Measurements from ENCODE around the gene ZSCAN10. TPM values are rescaled to one million over a fixed set of nuclear protein-coding genes. Genes with fewer than 3 reads are reported as not detected.

Gene ZSCAN10
- total and polyA plus RNA-seq, 2 of the 13 experiments (the other 11 are each of a cell fraction or from before 2014, with no cell fraction given), result not detected

- TF ChIP-seq, protein P1, sequence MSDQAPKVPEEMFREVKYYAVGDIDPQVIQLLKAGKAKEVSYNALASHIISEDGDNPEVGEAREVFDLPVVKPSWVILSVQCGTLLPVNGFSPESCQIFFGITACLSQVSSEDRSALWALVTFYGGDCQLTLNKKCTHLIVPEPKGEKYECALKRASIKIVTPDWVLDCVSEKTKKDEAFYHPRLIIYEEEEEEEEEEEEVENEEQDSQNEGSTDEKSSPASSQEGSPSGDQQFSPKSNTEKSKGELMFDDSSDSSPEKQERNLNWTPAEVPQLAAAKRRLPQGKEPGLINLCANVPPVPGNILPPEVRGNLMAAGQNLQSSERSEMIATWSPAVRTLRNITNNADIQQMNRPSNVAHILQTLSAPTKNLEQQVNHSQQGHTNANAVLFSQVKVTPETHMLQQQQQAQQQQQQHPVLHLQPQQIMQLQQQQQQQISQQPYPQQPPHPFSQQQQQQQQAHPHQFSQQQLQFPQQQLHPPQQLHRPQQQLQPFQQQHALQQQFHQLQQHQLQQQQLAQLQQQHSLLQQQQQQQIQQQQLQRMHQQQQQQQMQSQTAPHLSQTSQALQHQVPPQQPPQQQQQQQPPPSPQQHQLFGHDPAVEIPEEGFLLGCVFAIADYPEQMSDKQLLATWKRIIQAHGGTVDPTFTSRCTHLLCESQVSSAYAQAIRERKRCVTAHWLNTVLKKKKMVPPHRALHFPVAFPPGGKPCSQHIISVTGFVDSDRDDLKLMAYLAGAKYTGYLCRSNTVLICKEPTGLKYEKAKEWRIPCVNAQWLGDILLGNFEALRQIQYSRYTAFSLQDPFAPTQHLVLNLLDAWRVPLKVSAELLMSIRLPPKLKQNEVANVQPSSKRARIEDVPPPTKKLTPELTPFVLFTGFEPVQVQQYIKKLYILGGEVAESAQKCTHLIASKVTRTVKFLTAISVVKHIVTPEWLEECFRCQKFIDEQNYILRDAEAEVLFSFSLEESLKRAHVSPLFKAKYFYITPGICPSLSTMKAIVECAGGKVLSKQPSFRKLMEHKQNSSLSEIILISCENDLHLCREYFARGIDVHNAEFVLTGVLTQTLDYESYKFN (CRISPR knock-in tag; conservative IDR thresholded peaks at IDR 0.05), result no peak
- TF ChIP-seq ZNF644 (CRISPR knock-in tag; IDR thresholded peaks at IDR 0.05; ENCODE audit: low read depth), result peak; percentile 55; the same call in 1 of the 2 replicates
- no peak for TF ChIP-seq ZNF205 (CRISPR knock-in tag; IDR thresholded peaks at IDR 0.05)
- 0 out of 2 replicates have a peak, but pooled peaks have one; percentile 27 for TF ChIP-seq ZFP90 (CRISPR knock-in tag; IDR thresholded peaks at IDR 0.05; ENCODE audit: borderline replicate concordance)
- no peak for TF ChIP-seq ZKSCAN5 (CRISPR knock-in tag; IDR thresholded peaks at IDR 0.05)
- 0 out of 2 replicates have a peak, but pooled peaks have one; percentile 26 for TF ChIP-seq MIER2 (CRISPR knock-in tag; IDR thresholded peaks at IDR 0.05)
- 0 out of 2 replicates have a peak, but pooled peaks have one; percentile 40 for TF ChIP-seq ZMYM2 (CRISPR knock-in tag; IDR thresholded peaks at IDR 0.05)
- TF ChIP-seq NCOA1 (CRISPR knock-in tag; IDR thresholded peaks at IDR 0.05), result no peak
- no peak for TF ChIP-seq SATB2 (CRISPR knock-in tag; IDR thresholded peaks at IDR 0.05)
- peak; percentile 21; the same call in 1 of the 2 replicates for TF ChIP-seq ZNF605 (CRISPR knock-in tag; IDR thresholded peaks at IDR 0.05)
- TF ChIP-seq RXRB (CRISPR knock-in tag; IDR thresholded peaks at IDR 0.05; ENCODE audit: borderline replicate concordance), result 0 out of 2 replicates have a peak, but pooled peaks have one; percentile 23
- no peak for TF ChIP-seq SKI (IDR thresholded peaks at IDR 0.05; ENCODE audit: partially characterized antibody)
- no peak for TF ChIP-seq MAZ (IDR thresholded peaks at IDR 0.05; ENCODE audit: borderline replicate concordance, low read depth, low read length)
- TF ChIP-seq MAZ (CRISPR knock-in tag; IDR thresholded peaks at IDR 0.05; ENCODE audit: low read depth), result peak; percentile 40; the same call in 1 of the 2 replicates
- TF ChIP-seq, protein P2, sequence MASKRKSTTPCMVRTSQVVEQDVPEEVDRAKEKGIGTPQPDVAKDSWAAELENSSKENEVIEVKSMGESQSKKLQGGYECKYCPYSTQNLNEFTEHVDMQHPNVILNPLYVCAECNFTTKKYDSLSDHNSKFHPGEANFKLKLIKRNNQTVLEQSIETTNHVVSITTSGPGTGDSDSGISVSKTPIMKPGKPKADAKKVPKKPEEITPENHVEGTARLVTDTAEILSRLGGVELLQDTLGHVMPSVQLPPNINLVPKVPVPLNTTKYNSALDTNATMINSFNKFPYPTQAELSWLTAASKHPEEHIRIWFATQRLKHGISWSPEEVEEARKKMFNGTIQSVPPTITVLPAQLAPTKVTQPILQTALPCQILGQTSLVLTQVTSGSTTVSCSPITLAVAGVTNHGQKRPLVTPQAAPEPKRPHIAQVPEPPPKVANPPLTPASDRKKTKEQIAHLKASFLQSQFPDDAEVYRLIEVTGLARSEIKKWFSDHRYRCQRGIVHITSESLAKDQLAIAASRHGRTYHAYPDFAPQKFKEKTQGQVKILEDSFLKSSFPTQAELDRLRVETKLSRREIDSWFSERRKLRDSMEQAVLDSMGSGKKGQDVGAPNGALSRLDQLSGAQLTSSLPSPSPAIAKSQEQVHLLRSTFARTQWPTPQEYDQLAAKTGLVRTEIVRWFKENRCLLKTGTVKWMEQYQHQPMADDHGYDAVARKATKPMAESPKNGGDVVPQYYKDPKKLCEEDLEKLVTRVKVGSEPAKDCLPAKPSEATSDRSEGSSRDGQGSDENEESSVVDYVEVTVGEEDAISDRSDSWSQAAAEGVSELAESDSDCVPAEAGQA (IDR thresholded peaks at IDR 0.05; ENCODE audit: low read depth), result no peak
- TF ChIP-seq, protein P2 (CRISPR knock-in tag; IDR thresholded peaks at IDR 0.05; ENCODE audit: borderline replicate concordance), result no peak
- TF ChIP-seq ARID3A (IDR thresholded peaks at IDR 0.05; ENCODE audit: low read depth, low read length), result no peak
- 0 out of 2 replicates have a peak, but pooled peaks have one; percentile 20 for TF ChIP-seq ZNF766 (CRISPR knock-in tag; IDR thresholded peaks at IDR 0.05; ENCODE audit: borderline replicate concordance)
These were observed 11.6 kb downstream of the ZSCAN10 start (continued) for GRCh38 chr16:3087243-3088235.
